ENCODE measurements around the gene ZNF296.

DNA sequence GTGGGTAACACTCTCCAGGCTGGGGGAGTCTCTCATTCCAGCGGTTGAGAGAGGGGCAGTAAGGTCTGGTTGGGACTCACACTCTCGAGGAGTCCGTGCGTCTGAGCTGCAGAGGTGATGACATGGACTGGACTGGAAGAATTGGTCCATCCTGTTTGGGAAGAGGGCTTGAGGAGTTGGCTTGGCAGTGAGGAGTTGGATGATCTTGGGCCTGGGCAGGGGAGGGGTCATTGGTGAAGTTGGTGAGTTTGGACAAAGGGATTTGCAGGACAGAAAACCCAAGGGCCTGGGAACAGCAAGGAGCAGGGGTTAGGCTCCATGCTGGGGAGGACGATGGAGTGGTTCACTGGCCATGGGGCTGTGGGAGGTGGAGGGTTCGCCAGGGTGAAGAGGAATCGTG lies 20.4 kb upstream of the ZNF296 start:
- TF ChIP-seq, protein P1, sequence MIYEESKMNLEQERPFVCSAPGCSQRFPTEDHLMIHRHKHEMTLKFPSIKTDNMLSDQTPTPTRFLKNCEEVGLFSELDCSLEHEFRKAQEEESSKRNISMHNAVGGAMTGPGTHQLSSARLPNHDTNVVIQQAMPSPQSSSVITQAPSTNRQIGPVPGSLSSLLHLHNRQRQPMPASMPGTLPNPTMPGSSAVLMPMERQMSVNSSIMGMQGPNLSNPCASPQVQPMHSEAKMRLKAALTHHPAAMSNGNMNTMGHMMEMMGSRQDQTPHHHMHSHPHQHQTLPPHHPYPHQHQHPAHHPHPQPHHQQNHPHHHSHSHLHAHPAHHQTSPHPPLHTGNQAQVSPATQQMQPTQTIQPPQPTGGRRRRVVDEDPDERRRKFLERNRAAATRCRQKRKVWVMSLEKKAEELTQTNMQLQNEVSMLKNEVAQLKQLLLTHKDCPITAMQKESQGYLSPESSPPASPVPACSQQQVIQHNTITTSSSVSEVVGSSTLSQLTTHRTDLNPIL (CRISPR knock-in tag; IDR thresholded peaks at IDR 0.05; ENCODE audit: low read depth): no peak
- TF ChIP-seq ARNTL (CRISPR knock-in tag; IDR thresholded peaks at IDR 0.05; ENCODE audit: borderline replicate concordance, low read depth) (no peak), BACH2 (CRISPR knock-in tag; IDR thresholded peaks at IDR 0.05; ENCODE audit: borderline replicate concordance) (no peak), ZNF70 (CRISPR knock-in tag; IDR thresholded peaks at IDR 0.05) (no peak), ISL1 (CRISPR knock-in tag; IDR thresholded peaks at IDR 0.05) (no peak), OSR1 (CRISPR knock-in tag; IDR thresholded peaks at IDR 0.05) (no peak), TOX (CRISPR knock-in tag; IDR thresholded peaks at IDR 0.05; ENCODE audit: borderline replicate concordance) (no peak), ZNF565 (CRISPR knock-in tag; conservative IDR thresholded peaks at IDR 0.05; ENCODE audit: low read depth) (no peak), ZFP30 (CRISPR knock-in tag; IDR thresholded peaks at IDR 0.05) (no peak), RARB (CRISPR knock-in tag; IDR thresholded peaks at IDR 0.05) (no peak), ZC3H10 (CRISPR knock-in tag; IDR thresholded peaks at IDR 0.05) (no peak), ZNF8 (CRISPR knock-in tag; IDR thresholded peaks at IDR 0.05) (no peak)
- TF ChIP-seq, protein P2, sequence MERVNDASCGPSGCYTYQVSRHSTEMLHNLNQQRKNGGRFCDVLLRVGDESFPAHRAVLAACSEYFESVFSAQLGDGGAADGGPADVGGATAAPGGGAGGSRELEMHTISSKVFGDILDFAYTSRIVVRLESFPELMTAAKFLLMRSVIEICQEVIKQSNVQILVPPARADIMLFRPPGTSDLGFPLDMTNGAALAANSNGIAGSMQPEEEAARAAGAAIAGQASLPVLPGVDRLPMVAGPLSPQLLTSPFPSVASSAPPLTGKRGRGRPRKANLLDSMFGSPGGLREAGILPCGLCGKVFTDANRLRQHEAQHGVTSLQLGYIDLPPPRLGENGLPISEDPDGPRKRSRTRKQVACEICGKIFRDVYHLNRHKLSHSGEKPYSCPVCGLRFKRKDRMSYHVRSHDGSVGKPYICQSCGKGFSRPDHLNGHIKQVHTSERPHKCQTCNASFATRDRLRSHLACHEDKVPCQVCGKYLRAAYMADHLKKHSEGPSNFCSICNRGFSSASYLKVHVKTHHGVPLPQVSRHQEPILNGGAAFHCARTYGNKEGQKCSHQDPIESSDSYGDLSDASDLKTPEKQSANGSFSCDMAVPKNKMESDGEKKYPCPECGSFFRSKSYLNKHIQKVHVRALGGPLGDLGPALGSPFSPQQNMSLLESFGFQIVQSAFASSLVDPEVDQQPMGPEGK (CRISPR knock-in tag; IDR thresholded peaks at IDR 0.05; ENCODE audit: borderline replicate concordance): no peak
- TF ChIP-seq, protein P3, sequence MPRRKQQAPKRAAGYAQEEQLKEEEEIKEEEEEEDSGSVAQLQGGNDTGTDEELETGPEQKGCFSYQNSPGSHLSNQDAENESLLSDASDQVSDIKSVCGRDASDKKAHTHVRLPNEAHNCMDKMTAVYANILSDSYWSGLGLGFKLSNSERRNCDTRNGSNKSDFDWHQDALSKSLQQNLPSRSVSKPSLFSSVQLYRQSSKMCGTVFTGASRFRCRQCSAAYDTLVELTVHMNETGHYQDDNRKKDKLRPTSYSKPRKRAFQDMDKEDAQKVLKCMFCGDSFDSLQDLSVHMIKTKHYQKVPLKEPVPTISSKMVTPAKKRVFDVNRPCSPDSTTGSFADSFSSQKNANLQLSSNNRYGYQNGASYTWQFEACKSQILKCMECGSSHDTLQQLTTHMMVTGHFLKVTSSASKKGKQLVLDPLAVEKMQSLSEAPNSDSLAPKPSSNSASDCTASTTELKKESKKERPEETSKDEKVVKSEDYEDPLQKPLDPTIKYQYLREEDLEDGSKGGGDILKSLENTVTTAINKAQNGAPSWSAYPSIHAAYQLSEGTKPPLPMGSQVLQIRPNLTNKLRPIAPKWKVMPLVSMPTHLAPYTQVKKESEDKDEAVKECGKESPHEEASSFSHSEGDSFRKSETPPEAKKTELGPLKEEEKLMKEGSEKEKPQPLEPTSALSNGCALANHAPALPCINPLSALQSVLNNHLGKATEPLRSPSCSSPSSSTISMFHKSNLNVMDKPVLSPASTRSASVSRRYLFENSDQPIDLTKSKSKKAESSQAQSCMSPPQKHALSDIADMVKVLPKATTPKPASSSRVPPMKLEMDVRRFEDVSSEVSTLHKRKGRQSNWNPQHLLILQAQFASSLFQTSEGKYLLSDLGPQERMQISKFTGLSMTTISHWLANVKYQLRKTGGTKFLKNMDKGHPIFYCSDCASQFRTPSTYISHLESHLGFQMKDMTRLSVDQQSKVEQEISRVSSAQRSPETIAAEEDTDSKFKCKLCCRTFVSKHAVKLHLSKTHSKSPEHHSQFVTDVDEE (CRISPR knock-in tag; IDR thresholded peaks at IDR 0.05): no peak

Data from SK-N-SH treated with all-trans-retinoic acid at 6 μM for 48 hours (cell line).